Thyroid gland (tissue), 4 donors: ENCODE results near the gene ALG11. TPM values are rescaled to one million over a fixed set of nuclear protein-coding genes. Genes with fewer than 3 reads are reported as not detected.

Experiments used
- DNase-seq, 2 donors: peaks; one replicate each; pipeline ENCODE4 v3.0.0-alpha.2; 2019
- H3K27ac ChIP-seq, 3 donors: fragments of 200-600 bp; sonication (generic); 1 replicate in 2 of 3; 2 replicates in 1 of 3; pipeline ENCODE4 v1.5.1; 2016 to 2019; ENCODE audit warnings: mild to moderate bottlenecking in 1 of 3, moderate library complexity in 1 of 3
- H3K27me3 ChIP-seq: fragments of 200-600 bp; sonication (generic); one replicate; pipeline ENCODE4 v1.5.1; 2019
- H3K36me3 ChIP-seq, 2 donors: fragments of 200-600 bp; sonication (generic); one replicate each; pipeline ENCODE4 v1.5.1; 2016 to 2019
- H3K4me1 ChIP-seq, 2 donors: fragments of 200-600 bp; sonication (generic); one replicate each; pipeline ENCODE4 v1.5.1; 2017 to 2019
- H3K4me3 ChIP-seq, 3 donors: fragments of 200-600 bp; sonication (generic); replicated peaks in 1 of 3; 1 replicate in 2 of 3; 2 replicates in 1 of 3; pipeline ENCODE4 v1.5.1; 2016; ENCODE audit warnings: mild to moderate bottlenecking in 1 of 3
- H3K9me3 ChIP-seq: fragments of 200-600 bp; sonication (generic); one replicate; pipeline ENCODE4 v1.5.1; 2017
- CTCF ChIP-seq, 6 experiments: fragments of 200-600 bp in 3 of 6; fragments of 450-650 bp in 3 of 6; sonication (generic) in 3 of 6; IDR thresholded peaks; one replicate each; pipeline ENCODE4 v1.5.1; 2016 to 2019; ENCODE audit warnings: antibody characterized with exemption in 6 of 6, mild to moderate bottlenecking in 2 of 6, inconsistent platforms in 1 of 6, moderate library complexity in 1 of 6
- POLR2A ChIP-seq, 2 donors: fragments of 450-650 bp; IDR thresholded peaks; one replicate each; pipeline ENCODE4 v1.6.1; 2017; ENCODE audit warnings: antibody characterized with exemption in 2 of 2, mild to moderate bottlenecking in 2 of 2, moderate library complexity in 1 of 2
- WGBS, 2 donors: methylation state at CpG; one replicate each; pipeline ENCODE4 v1.1.5; 2017; 5-methylcytosine and 5-hydroxymethylcytosine counted together
- intact Hi-C: fragments of 100-400 bp; cut with DNase I; formaldehyde crosslinking; loops from one replicate; pipeline ENCODE4 v1.15.1; 2023
- total RNA-seq, 4 donors: library from RNA; depleted of rRNA; stranded (reverse); fragments of >200 nt; gene quantifications; one replicate each; pipeline ENCODE4 v1.2.3, GENCODE V29; 2016

ALG11 gene
- total RNA-seq, 4 donors from 2014 or later: 23.4 to 42.1 (median 39.0) TPM

GRCh38 chr13:51997641-51998330 is 14.4 kb upstream of the ALG11 start:
- no peak overlapping the region for H3K27ac ChIP-seq
- no peaks in the 10 kb centered on the region for H3K27me3 ChIP-seq
- no peaks in the 10 kb centered on the region for H3K9me3 ChIP-seq
- H3K4me1 ChIP-seq: peaks cover 21 to 27% of the 10 kb centered on the region in 2 donors
- WGBS, 2 donors: 80 to 83% methylated on average over 8 of the region's 8 CpGs
- no peak for DNase-seq
- intact Hi-C loops: no loop called here
- no peaks in the 10 kb centered on the region for H3K36me3 ChIP-seq
- H3K4me3 ChIP-seq: no peak overlapping the region
- no peak for TF ChIP-seq POLR2A (IDR thresholded peaks at IDR 0.05)
- TF ChIP-seq CTCF (IDR thresholded peaks at IDR 0.05): no peak

GRCh38 chr13:51998723-51999509 is 13.3 kb upstream of the ALG11 start:
- no peak overlapping the region for H3K4me3 ChIP-seq
- H3K4me1 ChIP-seq: peaks cover 21 to 27% of the 10 kb centered on the region in 2 donors
- 28 to 39% methylated on average over 5 to 6 of the region's 6 CpGs for WGBS, 2 donors
- H3K9me3 ChIP-seq: no peaks in the 10 kb centered on the region
- no peaks in the 10 kb centered on the region for H3K27me3 ChIP-seq
- DNase-seq: no peak
- TF ChIP-seq POLR2A (IDR thresholded peaks at IDR 0.05): no peak
- no peak for TF ChIP-seq CTCF (IDR thresholded peaks at IDR 0.05)
- no peaks in the 10 kb centered on the region for H3K36me3 ChIP-seq
- H3K27ac ChIP-seq: peak overlapping the region; percentile 28 to 68 (median 62)
- intact Hi-C loops: no loop called here

- Histone ChIP-seq H3K27ac (peak overlapping the region; percentile 53 to 68 (median 62)), H3K4me1 (peaks cover 21 to 27% of the 10 kb centered on the region in 2 donors), H3K36me3 (no peaks in the 10 kb centered on the region), H3K9me3 (no peaks in the 10 kb centered on the region), H3K27me3 (no peaks in the 10 kb centered on the region), H3K4me3 (no peak overlapping the region)
- WGBS, 2 donors: 30 to 33% methylated on average over 13 of the region's 13 CpGs
- TF ChIP-seq CTCF (IDR thresholded peaks at IDR 0.05) (no peak), POLR2A (IDR thresholded peaks at IDR 0.05) (peak in 1 of 2 donors; percentile 19)
- intact Hi-C loops: no loop called here
- DNase-seq: peak; percentile 89 to 93
Observed at GRCh38 chr13:51999510-51999911, 12.7 kb upstream of the ALG11 start.

GRCh38 chr13:51999921-52000320 is 12.3 kb upstream of the ALG11 start:
- DNase-seq: no peak
- intact Hi-C loops: loop anchor here (5.0 to 10.0 kb wide), 2 partner anchors 127 to 155 kb away; partner anchors contain the start of genes NEK5 and TMEM272
- H3K4me1 ChIP-seq: peaks cover 21 to 27% of the 10 kb centered on the region in 2 donors
- WGBS, 2 donors: 33 to 58% methylated on average over 1 of the region's 1 CpG
- H3K27me3 ChIP-seq: no peaks in the 10 kb centered on the region
- H3K27ac ChIP-seq: peak overlapping the region; percentile 53 to 68 (median 62)
- no peak overlapping the region for H3K4me3 ChIP-seq
- no peak for TF ChIP-seq CTCF (IDR thresholded peaks at IDR 0.05)
- no peak for TF ChIP-seq POLR2A (IDR thresholded peaks at IDR 0.05)
- no peaks in the 10 kb centered on the region for H3K9me3 ChIP-seq
- no peaks in the 10 kb centered on the region for H3K36me3 ChIP-seq
